Measurements from ENCODE around the gene METAP1.
"Not testable (repeated sequence)": the region's sequence is repeated elsewhere in the genome, so short reads cannot be mapped to it uniquely, and the experiment has no call there.

METAP1 gene

DNA sequence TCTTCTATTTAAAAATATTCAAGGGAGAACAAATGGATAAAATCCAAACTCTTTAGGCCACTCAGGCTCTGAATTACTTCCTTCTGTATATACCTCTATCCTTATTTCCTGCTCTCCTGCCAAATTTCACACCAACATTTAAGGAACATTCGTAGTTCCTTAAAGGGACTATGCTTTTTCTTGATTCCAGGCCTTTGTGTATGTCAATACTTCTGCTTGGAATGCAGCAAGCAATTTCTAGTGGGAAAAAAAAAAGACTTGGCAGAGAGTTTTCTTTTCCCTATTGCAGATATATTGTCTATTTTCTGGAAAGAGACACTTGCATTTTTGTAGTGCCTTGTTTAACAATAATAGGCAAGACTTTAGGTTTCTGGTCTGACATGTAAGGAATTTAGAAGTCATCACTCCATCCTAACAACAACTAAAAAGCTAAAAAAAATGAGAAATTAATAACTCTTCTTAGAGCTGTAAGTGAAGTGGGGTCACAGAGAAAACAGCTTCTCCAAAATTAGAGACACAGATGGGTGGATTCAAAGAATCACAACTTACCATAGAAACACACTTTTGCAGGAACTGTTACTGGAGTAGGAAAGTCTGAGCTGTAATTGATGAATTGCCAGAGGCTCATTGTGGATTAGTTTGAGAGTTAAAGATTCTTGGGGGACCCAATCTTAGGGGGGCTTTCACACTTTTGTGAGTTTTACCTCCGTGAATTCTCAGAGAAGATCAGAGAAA, 95.1 kb downstream of the METAP1 start:
- in situ Hi-C loops (cut with MboI; ENCODE audit: low sequenced_read_pairs) = no loop called here

DNA sequence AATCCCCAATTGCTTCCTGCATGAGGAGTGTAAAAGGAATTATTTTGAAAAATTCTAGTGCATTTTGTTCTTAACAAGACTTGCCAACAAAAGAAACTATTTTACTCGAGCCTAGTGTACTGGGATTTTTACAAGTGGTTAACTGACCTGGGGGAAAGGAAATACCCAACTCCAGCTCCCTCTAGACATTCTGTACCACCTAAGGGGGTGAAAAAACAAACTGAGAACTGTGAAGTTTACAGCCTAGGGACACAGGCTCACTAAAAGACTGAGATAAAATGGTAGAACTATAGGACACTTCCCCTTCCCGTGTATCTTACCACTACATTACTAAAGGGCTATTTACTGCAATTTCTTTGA, 95.7 kb downstream of the METAP1 start:
- in situ Hi-C loops (cut with MboI; ENCODE audit: low sequenced_read_pairs) = no loop called here

DNA sequence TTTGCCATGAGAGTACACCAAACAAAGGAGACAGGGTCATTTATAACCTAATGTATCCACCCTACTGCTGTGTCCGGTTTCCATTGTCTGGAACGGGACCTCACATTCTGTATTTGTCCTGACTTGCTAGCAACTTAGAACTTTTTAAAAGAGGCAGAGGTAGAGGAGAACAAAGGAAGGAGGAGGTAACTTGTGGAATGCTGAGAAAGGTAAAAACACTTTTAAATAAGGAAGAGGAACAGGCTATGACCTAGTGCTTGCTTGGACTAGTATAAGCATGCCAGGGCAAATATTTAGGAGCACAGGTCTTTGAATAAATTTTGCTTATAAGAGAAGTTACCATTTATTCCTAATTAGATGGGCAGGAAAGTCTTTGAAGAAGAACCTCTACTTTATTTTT, 96.3 kb downstream of the METAP1 start:
- in situ Hi-C loops (cut with MboI; ENCODE audit: low sequenced_read_pairs) = not testable (repeated sequence)

DNA sequence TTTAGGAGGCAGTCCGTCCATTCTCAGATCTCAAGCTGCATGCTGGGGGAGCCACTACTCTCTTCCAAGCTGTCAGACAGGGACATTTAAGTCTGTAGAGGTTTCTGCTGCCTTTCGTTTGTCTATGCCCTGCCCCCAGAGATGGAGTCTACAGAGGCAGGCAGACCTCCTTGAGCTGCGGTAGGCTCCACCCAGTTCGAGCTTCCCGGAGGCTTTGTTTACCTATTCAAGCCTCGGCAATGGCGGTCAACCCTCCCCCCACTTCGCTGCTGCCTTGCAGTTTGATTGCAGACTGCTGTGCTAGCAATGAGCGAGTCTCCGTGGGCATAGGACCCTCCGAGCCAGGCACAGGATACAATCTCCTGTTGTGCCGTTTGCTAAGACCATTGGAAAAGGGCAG, 103.8 kb downstream of the METAP1 start:
- in situ Hi-C loops (cut with MboI; ENCODE audit: low sequenced_read_pairs) = no loop called here

DNA sequence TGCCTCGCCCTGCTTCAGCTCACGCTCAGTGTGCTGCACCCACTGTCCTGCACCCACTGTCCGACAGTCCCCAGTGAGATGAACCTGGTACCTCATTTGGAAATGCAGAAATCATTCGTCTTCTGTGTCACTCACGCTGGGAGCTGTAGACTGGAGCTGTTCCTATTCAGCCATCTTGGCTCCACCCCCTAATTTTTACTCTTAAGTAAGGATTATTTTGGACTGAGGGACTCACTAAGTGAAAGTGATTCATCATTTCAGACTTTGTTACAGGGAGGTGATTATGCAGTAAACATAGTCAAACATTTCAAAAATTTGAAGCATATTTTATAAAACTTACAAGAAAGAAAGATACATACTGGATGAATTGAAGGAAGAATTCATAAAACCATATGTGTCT, 104.3 kb downstream of the METAP1 start:
- in situ Hi-C loops (cut with MboI; ENCODE audit: low sequenced_read_pairs) = not testable (repeated sequence)

DNA sequence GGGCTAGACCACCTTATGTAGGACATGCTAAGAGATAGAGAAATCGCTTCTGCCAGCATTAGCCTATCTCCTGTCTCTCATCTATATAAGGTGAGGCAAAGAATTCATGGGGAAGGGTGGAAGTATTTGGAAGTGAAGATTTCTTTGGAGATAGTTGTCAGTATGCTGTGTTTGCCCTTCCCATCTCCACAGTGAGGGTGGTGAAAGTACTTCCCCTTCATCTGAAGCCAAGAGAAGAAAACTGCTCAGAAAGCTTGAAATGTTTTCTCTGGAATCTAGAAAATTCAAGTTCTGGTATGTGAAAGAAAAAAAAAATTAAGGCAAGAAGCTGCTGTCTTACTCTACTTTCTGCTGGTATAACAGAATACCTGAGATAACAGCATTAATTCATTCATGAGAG, 105.4 kb downstream of the METAP1 start:
- in situ Hi-C loops (cut with MboI; ENCODE audit: low sequenced_read_pairs) = no loop called here

DNA sequence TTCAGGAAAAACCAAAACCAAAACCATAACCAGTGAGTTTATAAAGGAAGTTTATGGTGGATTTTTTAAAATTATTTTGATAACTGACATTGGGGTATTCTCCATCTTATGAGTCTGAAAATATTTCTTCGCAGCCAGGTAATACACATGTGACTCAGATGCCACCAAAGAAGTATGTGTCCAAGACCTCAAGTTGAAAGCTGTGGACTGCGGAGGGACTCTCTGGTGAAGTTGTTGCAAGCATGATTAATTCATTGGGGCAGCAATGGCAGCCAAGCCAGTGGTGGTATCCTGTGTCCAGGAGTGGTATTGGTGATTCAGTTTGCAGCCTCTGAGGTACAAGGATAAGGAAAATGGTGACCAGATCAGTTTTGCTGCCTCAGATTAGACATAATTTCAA, 107.1 kb downstream of the METAP1 start:
- in situ Hi-C loops (cut with MboI; ENCODE audit: low sequenced_read_pairs) = no loop called here

DNA sequence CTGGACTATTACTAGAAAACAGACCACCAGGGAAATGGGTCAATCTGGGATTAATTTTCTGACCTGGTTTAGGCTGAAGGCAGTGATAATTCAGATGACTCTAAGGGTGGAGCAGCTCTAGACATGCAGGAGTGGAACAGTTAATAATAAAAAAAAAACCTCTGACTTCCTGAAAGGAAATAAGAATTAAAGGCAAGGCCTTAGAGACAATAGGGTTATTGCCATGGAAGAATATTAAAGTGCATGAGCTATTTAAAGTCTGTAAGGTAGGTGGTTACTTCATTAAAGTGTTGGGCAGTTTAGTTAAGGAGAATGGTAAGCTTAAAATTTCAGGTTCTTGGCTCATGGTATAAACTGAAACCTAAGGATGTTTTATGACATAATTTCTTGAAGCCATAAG, 107.6 kb downstream of the METAP1 start:
- in situ Hi-C loops (cut with MboI; ENCODE audit: low sequenced_read_pairs) = no loop called here

DNA sequence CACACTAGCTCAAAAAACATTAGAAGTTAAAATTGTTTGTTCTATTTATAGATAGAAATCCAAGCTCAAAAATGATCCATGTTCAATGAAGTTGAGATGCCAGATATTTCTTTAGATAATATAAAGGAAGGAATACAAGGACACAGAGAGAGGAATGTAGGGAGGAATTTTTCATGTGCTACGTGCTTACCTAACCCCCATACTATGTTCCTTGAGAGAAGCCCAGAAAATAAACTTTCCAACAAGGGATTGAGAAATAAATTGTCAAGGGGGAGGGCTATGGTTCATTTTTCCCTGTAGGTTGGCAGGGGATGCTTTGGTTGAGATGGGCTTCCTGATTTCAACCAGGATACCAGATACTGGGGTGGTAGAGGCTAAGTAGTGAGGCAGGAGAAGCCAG, 108.6 kb downstream of the METAP1 start:
- in situ Hi-C loops (cut with MboI; ENCODE audit: low sequenced_read_pairs) = no loop called here

DNA sequence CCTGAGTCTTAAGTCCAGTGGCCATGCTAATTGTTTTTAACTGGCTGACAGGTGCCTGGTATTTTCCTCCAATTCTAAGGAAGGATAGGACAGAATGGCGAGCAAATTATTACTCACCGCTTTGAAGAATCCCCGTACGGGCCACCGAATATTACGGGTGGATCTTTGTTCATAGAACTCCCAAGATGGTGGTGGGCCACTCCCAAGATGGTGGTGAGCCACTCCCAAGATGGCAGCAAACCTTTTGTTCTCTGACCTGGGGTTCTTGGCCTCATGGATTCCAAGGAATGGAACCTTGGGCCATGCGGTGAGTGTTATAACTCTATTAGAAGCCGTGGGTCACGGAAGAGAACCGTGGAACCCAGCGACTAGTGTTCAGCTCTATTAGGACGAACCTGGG, 113.8 kb downstream of the METAP1 start:
- in situ Hi-C loops (cut with MboI; ENCODE audit: low sequenced_read_pairs) = not testable (repeated sequence)

All from HL-60/S4 (cell line).